CD4-positive, alpha-beta T cell (primary cell): Measurements from ENCODE around the gene CACNG7. TPM values are rescaled to one million over a fixed set of nuclear protein-coding genes. Genes with fewer than 3 reads are reported as not detected.

Source experiments
- ATAC-seq: fragments of 200-7000 bp; cut with Tn5 transposase; one replicate; pipeline ENCODE4 v1.10.0; 2022; ENCODE audit warnings: mild to moderate bottlenecking; ENCODE audit not compliant: poor library complexity
- CTCF ChIA-PET: fragments of 350-600 bp; sonication (Branson Sonifier 250); formaldehyde crosslinking; loops from one replicate; lab custom pipeline; 2021; ENCODE audit warnings: antibody characterized with exemption, inconsistent platforms; lab: Charles Lee
- POLR2A ChIA-PET: fragments of 350-600 bp; sonication (Branson Sonifier 250); formaldehyde crosslinking; loops from one replicate; lab custom pipeline; 2021; ENCODE audit warnings: antibody characterized with exemption, inconsistent platforms; lab: Charles Lee
- DNase-seq, 14 experiments: peaks; one replicate each; pipeline ENCODE4 v3.0.0-alpha.2; 2013 to 2020; ENCODE audit warnings: mixed read lengths in 2 of 14
- H3K27ac ChIP-seq, 2 donors: one replicate each; pipeline versions ENCODE4 v1.5.1 to v1.7.0; 2013; ENCODE audit warnings: low read length in 2 of 2, low read depth in 1 of 2, mild to moderate bottlenecking in 1 of 2
- H3K27me3 ChIP-seq, 2 experiments: 1 replicate in 1 of 2; 2 replicates in 1 of 2; pipeline versions ENCODE4 v1.6.1 to v1.7.0; 2013; ENCODE audit warnings: low read length in 2 of 2, control low read depth in 1 of 2, mild to moderate bottlenecking in 1 of 2, moderate library complexity in 1 of 2; ENCODE audit not compliant: insufficient read depth in 2 of 2, control insufficient read depth in 1 of 2
- H3K36me3 ChIP-seq: one replicate; pipeline ENCODE4 v1.6.1; 2013; ENCODE audit warnings: low read length, control low read depth; ENCODE audit not compliant: insufficient read depth
- H3K4me1 ChIP-seq: one replicate; pipeline ENCODE4 v1.6.1; 2013; ENCODE audit warnings: low read length, control low read depth; ENCODE audit not compliant: insufficient read depth
- H3K4me3 ChIP-seq: one replicate; pipeline ENCODE4 v1.5.1; 2013; ENCODE audit warnings: mild to moderate bottlenecking, low read length, moderate library complexity
- H3K9me3 ChIP-seq, 2 experiments: 1 replicate in 1 of 2; 2 replicates in 1 of 2; pipeline versions ENCODE4 v1.6.1 to v1.7.0; 2013; ENCODE audit warnings: low read length in 2 of 2, mild to moderate bottlenecking in 2 of 2, control low read depth in 1 of 2, moderate library complexity in 1 of 2; ENCODE audit not compliant: control insufficient read depth in 1 of 2, insufficient read depth in 1 of 2
- H3K27ac Mint-ChIP-seq: one replicate; pipeline ENCODE4 v1.8.0; 2020; ENCODE audit warnings: mixed read lengths
- H3K27me3 Mint-ChIP-seq: one replicate; pipeline ENCODE4 v1.8.0; 2021; ENCODE audit warnings: mixed read lengths
- H3K36me3 Mint-ChIP-seq: one replicate; pipeline ENCODE4 v1.8.0; 2021; ENCODE audit warnings: low read depth, mixed read lengths
- H3K4me1 Mint-ChIP-seq: one replicate; pipeline ENCODE4 v1.8.0; 2021; ENCODE audit warnings: low read depth, mixed read lengths
- H3K4me3 Mint-ChIP-seq: one replicate; pipeline ENCODE4 v1.8.0; 2020; ENCODE audit warnings: mild to moderate bottlenecking, mixed read lengths
- H3K9me3 Mint-ChIP-seq: one replicate; pipeline ENCODE4 v1.8.0; 2020; ENCODE audit warnings: mixed read lengths
- intact Hi-C, 2 experiments: fragments of 100-400 bp; cut with DNase I in 1 of 2; cut with micrococcal nuclease in 1 of 2; formaldehyde crosslinking; loops; one replicate each; pipeline versions ENCODE4 v1.15.1 to v1.9.0; 2023 to 2025; cut with DNase I, micrococcal nuclease
- total RNA-seq, 174 experiments: library from RNA in 2 of 174; stranded (reverse) in 2 of 174; gene quantifications; one replicate each; pipeline ENCODE4 v1.2.3 and lab custom pipeline; 2021 to 2026
- TF ChIP-seq, protein P1 (sequence below): fragments of 200-600 bp; IDR thresholded peaks from one replicate; pipeline ENCODE4 v1.8.0; 2022; ENCODE audit warnings: antibody characterized with exemption, mild to moderate bottlenecking

The CACNG7 gene
- total RNA-seq, 2 experiments from 2014 or later = not detected

GRCh38 chr19:53953383-53953782 lies 44.3 kb downstream of the CACNG7 start:
- peaks cover 52% of the 10 kb centered on the region for H3K27me3 Mint-ChIP-seq

DNA sequence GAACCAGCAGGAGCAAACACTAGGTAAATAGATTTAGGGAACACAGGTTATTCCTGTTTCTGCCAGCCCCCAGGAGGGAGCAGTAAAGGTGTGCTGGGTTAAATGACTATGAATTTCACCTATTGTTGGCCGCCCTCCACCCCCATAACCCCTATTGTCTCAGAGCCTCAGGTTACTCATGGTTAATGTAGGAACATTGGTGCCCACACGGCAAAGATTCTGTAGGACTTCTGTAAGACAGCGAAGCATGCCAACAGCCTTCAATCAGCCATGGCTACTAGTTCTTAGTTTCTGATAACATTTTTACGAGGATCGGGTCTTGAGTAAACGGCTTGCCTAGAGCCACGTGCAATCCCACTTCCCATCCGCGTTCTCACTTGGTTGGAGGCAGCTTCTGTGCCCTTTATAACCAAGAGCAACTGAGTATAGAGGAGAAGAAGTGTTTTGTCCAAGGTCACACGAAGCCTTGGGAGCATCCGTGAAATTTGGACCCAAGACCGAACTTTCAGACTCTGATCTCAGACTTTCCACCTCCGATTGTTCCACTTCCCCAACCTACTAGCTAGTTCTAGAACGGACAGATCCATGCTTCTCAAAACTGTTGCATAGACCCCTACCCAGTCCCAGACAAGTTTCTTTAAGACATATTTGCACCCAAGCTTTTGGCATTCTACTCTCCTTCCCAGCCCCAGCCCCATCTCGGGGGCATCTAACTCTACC lies 48.5 kb downstream of the CACNG7 start:
- CTCF ChIA-PET = no interaction called here
- Mint-ChIP-seq H3K27ac (no peak overlapping the region), H3K27me3 (peaks cover 74% of the 10 kb centered on the region)

More at GRCh38 chr19:53953383-53953782, 44.3 kb downstream of the CACNG7 start:
- Mint-ChIP-seq H3K4me3 (no peak overlapping the region), H3K27ac (no peak overlapping the region), H3K36me3 (no peaks in the 10 kb centered on the region), H3K4me1 (no peaks in the 10 kb centered on the region), H3K9me3 (peaks cover 1% of the 10 kb centered on the region)
- H3K27me3 ChIP-seq = peaks cover 25 to 30% of the 10 kb centered on the region in 2 experiments
- ATAC-seq (no peak), DNase-seq (no peak)
- no peak overlapping the region for H3K4me3 ChIP-seq
- no peaks in the 10 kb centered on the region for H3K36me3 ChIP-seq
- ChIA-PET CTCF (no interaction called here), POLR2A (no interaction called here)
- H3K4me1 ChIP-seq = no peaks in the 10 kb centered on the region
- H3K27ac ChIP-seq = no peak overlapping the region
- TF ChIP-seq, protein P1, sequence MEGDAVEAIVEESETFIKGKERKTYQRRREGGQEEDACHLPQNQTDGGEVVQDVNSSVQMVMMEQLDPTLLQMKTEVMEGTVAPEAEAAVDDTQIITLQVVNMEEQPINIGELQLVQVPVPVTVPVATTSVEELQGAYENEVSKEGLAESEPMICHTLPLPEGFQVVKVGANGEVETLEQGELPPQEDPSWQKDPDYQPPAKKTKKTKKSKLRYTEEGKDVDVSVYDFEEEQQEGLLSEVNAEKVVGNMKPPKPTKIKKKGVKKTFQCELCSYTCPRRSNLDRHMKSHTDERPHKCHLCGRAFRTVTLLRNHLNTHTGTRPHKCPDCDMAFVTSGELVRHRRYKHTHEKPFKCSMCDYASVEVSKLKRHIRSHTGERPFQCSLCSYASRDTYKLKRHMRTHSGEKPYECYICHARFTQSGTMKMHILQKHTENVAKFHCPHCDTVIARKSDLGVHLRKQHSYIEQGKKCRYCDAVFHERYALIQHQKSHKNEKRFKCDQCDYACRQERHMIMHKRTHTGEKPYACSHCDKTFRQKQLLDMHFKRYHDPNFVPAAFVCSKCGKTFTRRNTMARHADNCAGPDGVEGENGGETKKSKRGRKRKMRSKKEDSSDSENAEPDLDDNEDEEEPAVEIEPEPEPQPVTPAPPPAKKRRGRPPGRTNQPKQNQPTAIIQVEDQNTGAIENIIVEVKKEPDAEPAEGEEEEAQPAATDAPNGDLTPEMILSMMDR = no peak
- intact Hi-C loops = no loop called here
- H3K9me3 ChIP-seq = peaks cover 0 to 8% of the 10 kb centered on the region in 2 experiments

GRCh38 chr19:53958168-53958571 lies 49.1 kb downstream of the CACNG7 start:
- intact Hi-C loops = no loop called here
- ChIA-PET CTCF (no interaction called here), POLR2A (no interaction called here)
- Histone ChIP-seq H3K27me3 (peaks cover 52 to 61% of the 10 kb centered on the region in 2 experiments), H3K9me3 (peaks cover 0 to 19% of the 10 kb centered on the region in 2 experiments), H3K27ac (no peak overlapping the region), H3K4me3 (no peak overlapping the region), H3K4me1 (no peaks in the 10 kb centered on the region), H3K36me3 (no peaks in the 10 kb centered on the region)
- no peak for DNase-seq
- Mint-ChIP-seq H3K4me1 (peaks cover 6% of the 10 kb centered on the region), H3K9me3 (peaks cover 1% of the 10 kb centered on the region), H3K4me3 (no peak overlapping the region), H3K27ac (no peak overlapping the region), H3K36me3 (no peaks in the 10 kb centered on the region), H3K27me3 (peaks cover 73% of the 10 kb centered on the region)
- TF ChIP-seq, protein P1 = no peak
- no peak for ATAC-seq

More for the DNA sequence above, 48.5 kb downstream of the CACNG7 start:
- Histone ChIP-seq H3K27ac (no peak overlapping the region), H3K36me3 (no peaks in the 10 kb centered on the region), H3K4me1 (no peaks in the 10 kb centered on the region), H3K4me3 (no peak overlapping the region), H3K27me3 (peaks cover 52 to 60% of the 10 kb centered on the region in 2 experiments), H3K9me3 (peaks cover 0 to 19% of the 10 kb centered on the region in 2 experiments)
- POLR2A ChIA-PET = no interaction called here
- intact Hi-C loops = no loop called here
- H3K4me3 Mint-ChIP-seq = no peak overlapping the region
- TF ChIP-seq, protein P1 = no peak
- peaks cover 1% of the 10 kb centered on the region for H3K9me3 Mint-ChIP-seq
- no peak for DNase-seq
- H3K36me3 Mint-ChIP-seq = no peaks in the 10 kb centered on the region
- no peak for ATAC-seq
- H3K4me1 Mint-ChIP-seq = peaks cover 6% of the 10 kb centered on the region
